WTC11 (cell line): Measurements from ENCODE around the gene MAP3K21. TPM values are rescaled to one million over a fixed set of nuclear protein-coding genes. Genes with fewer than 3 reads are reported as not detected.

Experiments used
- ATAC-seq: fragments of 200-7000 bp; cut with Tn5 transposase; 2 replicates; pipeline ENCODE4 v1.10.0; 2021; ENCODE audit warnings: mild to moderate bottlenecking, moderate library complexity
- Bru-seq: library from RNA; stranded (reverse); fragments of 400-500 nt; gene quantifications from one replicate; lab custom pipeline; 2021; lab: Mats Ljungman, UMichigan
- CTCF ChIA-PET: fragments of 300-600 bp; sonication (Branson Sonifier 250); formaldehyde crosslinking; loops from one replicate; lab custom pipeline; 2021; ENCODE audit warnings: antibody characterized with exemption; lab: Charles Lee
- POLR2A ChIA-PET: fragments of 350-600 bp; sonication (Branson Sonifier 250); formaldehyde crosslinking; loops from one replicate; lab custom pipeline; 2021; ENCODE audit warnings: antibody characterized with exemption; lab: Charles Lee
- DNase-seq: peaks from one replicate; pipeline ENCODE4 v3.0.0; 2021; ENCODE audit warnings: low spot score
- H3K27ac Mint-ChIP-seq: 2 replicates; pipeline ENCODE4 v1.8.0; 2021; ENCODE audit warnings: mixed read lengths
- H3K27me3 Mint-ChIP-seq: 2 replicates; pipeline ENCODE4 v1.8.0; 2021; ENCODE audit warnings: low read depth, mild to moderate bottlenecking, moderate library complexity, mixed read lengths
- H3K36me3 Mint-ChIP-seq: 2 replicates; pipeline ENCODE4 v1.8.0; 2021; ENCODE audit warnings: mixed read lengths
- H3K4me1 Mint-ChIP-seq: 2 replicates; pipeline ENCODE4 v1.8.0; 2022; ENCODE audit warnings: mixed read lengths
- H3K4me3 Mint-ChIP-seq: 2 replicates; pipeline ENCODE4 v1.8.0; 2021; ENCODE audit warnings: mild to moderate bottlenecking, moderate library complexity, mixed read lengths
- H3K9me3 Mint-ChIP-seq: 2 replicates; pipeline ENCODE4 v1.8.0; 2021; ENCODE audit warnings: mixed read lengths
- ETV6 ChIP-seq: sonication (generic); formaldehyde crosslinking; IDR thresholded peaks from 2 replicates; pipeline ENCODE4 v1.8.1; 2022; ENCODE audit warnings: mild to moderate bottlenecking, missing genetic modification reagents
- FOXP4 ChIP-seq: sonication (generic); formaldehyde crosslinking; IDR thresholded peaks from 2 replicates; pipeline ENCODE4 v1.8.0; 2022; ENCODE audit warnings: mild to moderate bottlenecking, missing genetic modification reagents
- HMGA2 ChIP-seq: fragments of 250-450 bp; sonication (Bioruptor Pico); IDR thresholded peaks from 2 replicates; pipeline ENCODE4 v1.4.0; 2021; ENCODE audit warnings: mild to moderate bottlenecking, moderate library complexity
- JUN ChIP-seq: sonication (generic); formaldehyde crosslinking; IDR thresholded peaks from 2 replicates; pipeline ENCODE4 v1.8.0; 2023; ENCODE audit warnings: mild to moderate bottlenecking, missing genetic modification reagents
- MAX ChIP-seq: sonication (generic); formaldehyde crosslinking; IDR thresholded peaks from 2 replicates; pipeline ENCODE4 v1.8.0; 2022; ENCODE audit warnings: mild to moderate bottlenecking, missing genetic modification reagents
- MXD4 ChIP-seq: fragments of 250-450 bp; sonication (Bioruptor Pico); IDR thresholded peaks from 2 replicates; pipeline ENCODE4 v1.8.0; 2021; ENCODE audit warnings: mild to moderate bottlenecking, moderate library complexity, borderline replicate concordance
- NFE2L1 ChIP-seq: sonication (generic); formaldehyde crosslinking; IDR thresholded peaks from 2 replicates; pipeline ENCODE4 v1.8.1; 2023; ENCODE audit warnings: missing genetic modification reagents
- NR1H2 ChIP-seq: sonication (generic); formaldehyde crosslinking; IDR thresholded peaks from 2 replicates; pipeline ENCODE4 v1.9.0; 2021; ENCODE audit warnings: mild to moderate bottlenecking, moderate library complexity, missing genetic modification reagents
- NR2C2 ChIP-seq: sonication (generic); formaldehyde crosslinking; IDR thresholded peaks from 2 replicates; pipeline ENCODE4 v1.8.0; 2022; ENCODE audit warnings: mild to moderate bottlenecking, missing genetic modification reagents
- RELA ChIP-seq: sonication (generic); formaldehyde crosslinking; IDR thresholded peaks from 2 replicates; pipeline ENCODE4 v1.8.1; 2022; ENCODE audit warnings: missing genetic modification reagents, mild to moderate bottlenecking, borderline replicate concordance
- SP1 ChIP-seq: sonication (generic); formaldehyde crosslinking; conservative IDR thresholded peaks from 2 replicates; pipeline ENCODE4 v1.8.1; 2022; ENCODE audit warnings: missing genetic modification reagents
- TEAD1 ChIP-seq: sonication (generic); formaldehyde crosslinking; IDR thresholded peaks from 2 replicates; pipeline ENCODE4 v1.8.0; 2022; ENCODE audit warnings: mild to moderate bottlenecking, missing genetic modification reagents
- ZBTB43 ChIP-seq: sonication (generic); formaldehyde crosslinking; IDR thresholded peaks from 2 replicates; pipeline ENCODE4 v1.8.1; 2023; ENCODE audit warnings: mild to moderate bottlenecking, missing genetic modification reagents
- ZNF138 ChIP-seq: sonication (generic); formaldehyde crosslinking; conservative IDR thresholded peaks from 2 replicates; pipeline ENCODE4 v1.8.1; 2022; ENCODE audit warnings: mild to moderate bottlenecking, moderate library complexity, missing genetic modification reagents
- ZNF232 ChIP-seq: sonication (generic); formaldehyde crosslinking; IDR thresholded peaks from 2 replicates; pipeline ENCODE4 v1.8.0; 2022; ENCODE audit warnings: mild to moderate bottlenecking, missing genetic modification reagents
- ZNF416 ChIP-seq: fragments of 250-450 bp; sonication (Bioruptor Pico); IDR thresholded peaks from 2 replicates; pipeline ENCODE4 v1.9.0; 2021; ENCODE audit warnings: mild to moderate bottlenecking, inconsistent platforms
- ZNF423 ChIP-seq: fragments of 250-450 bp; sonication (Bioruptor Pico); IDR thresholded peaks from 2 replicates; pipeline ENCODE4 v2.1.2; 2022; ENCODE audit warnings: mild to moderate bottlenecking, moderate library complexity
- ZNF425 ChIP-seq: fragments of 250-450 bp; sonication (Bioruptor Pico); conservative IDR thresholded peaks from 2 replicates; pipeline ENCODE4 v1.9.0; 2021; ENCODE audit warnings: mild to moderate bottlenecking
- long read RNA-seq, 3 experiments: library from RNA in 1 of 3; library from capped mRNA in 1 of 3; library from polyadenylated mRNA in 1 of 3; unstranded in 2 of 3; stranded (forward) in 1 of 3; transcript quantifications; one replicate each; pipeline ENCODE4 v2.0.0, GENCODE V29; 2021
- total RNA-seq: library from RNA; stranded (reverse); gene quantifications from 3 replicates; pipeline ENCODE4 v1.2.3, GENCODE V29; 2021
- TF ChIP-seq, protein P1 (sequence below): fragments of 250-450 bp; sonication (Bioruptor Pico); IDR thresholded peaks from 2 replicates; pipeline ENCODE4 v2.1.2; 2022; ENCODE audit warnings: mild to moderate bottlenecking, moderate library complexity

MAP3K21 gene
- total RNA-seq (21.1 to 24.0 TPM (median 23.0 TPM) in 3 replicates), Bru-seq, nascent RNA (percentile 84 among the genes with signal in this experiment)
- long read RNA-seq, experiment 1, full-length matches to known transcripts, result 70 of 105 reads
- long read RNA-seq, experiment 1, partial matches to known transcripts, result 14 of 105 reads
- long read RNA-seq, experiment 1, other reads (novel, unspliced or antisense), result 21 of 105 reads
- long read RNA-seq, experiment 2, full-length matches to known transcripts, result 6 of 29 reads
- long read RNA-seq, experiment 2, partial matches to known transcripts, result 21 of 29 reads
- long read RNA-seq, experiment 2, other reads (novel, unspliced or antisense), result 2 of 29 reads
- long read RNA-seq, experiment 3, result 0 reads

- H3K4me3 Mint-ChIP-seq, result peak within 1 kb of the TSS; percentile 78
- H3K27ac Mint-ChIP-seq, result no peak within 1 kb of the TSS
- 0 out of 2 replicates have a peak, but pooled peaks cover 3% of the 10 kb centered on the region for H3K36me3 Mint-ChIP-seq
- CTCF ChIA-PET, result interaction anchor here (0.6 kb wide), 1 partner anchor 92 kb away, joined by 5 read pairs; no protein-coding TSS in a partner anchor
- ATAC-seq (peak; percentile 43), DNase-seq (no peak)
- TF ChIP-seq MXD4 (CRISPR knock-in tag) (no peak), TEAD1 (CRISPR knock-in tag) (0 out of 2 replicates have a peak, but pooled peaks have one; percentile 33), NR2C2 (0 out of 2 replicates have a peak, but pooled peaks have one; percentile 8), JUN (CRISPR knock-in tag) (0 out of 2 replicates have a peak, but pooled peaks have one; percentile 2), SP1 (CRISPR knock-in tag) (peak; percentile 45; the same call in 1 of the 2 replicates), NR1H2 (CRISPR knock-in tag) (no peak), MAX (0 out of 2 replicates have a peak, but pooled peaks have one; percentile 7)
- POLR2A ChIA-PET, result interaction anchor here (1.4 to 1.7 kb wide), 2 partner anchors 13 to 33 kb away, joined by 5 to 6 read pairs; no protein-coding TSS in a partner anchor
- H3K27me3 Mint-ChIP-seq, result peaks cover 26% of the 10 kb centered on the region
- H3K4me1 Mint-ChIP-seq, result peaks cover 36% of the 10 kb centered on the region
- H3K9me3 Mint-ChIP-seq, result peaks cover 4% of the 10 kb centered on the region
These were observed at the start of gene MAP3K21 for GRCh38 chr1:233327651-233328141. MAP3K21 (plus strand) TSS chr1:233327724; CDS start chr1:233328029, 305 bp downstream.

GRCh38 chr1:233278631-233279030 lies 48.9 kb upstream of the MAP3K21 start:
- H3K27ac Mint-ChIP-seq, result no peak overlapping the region

DNA sequence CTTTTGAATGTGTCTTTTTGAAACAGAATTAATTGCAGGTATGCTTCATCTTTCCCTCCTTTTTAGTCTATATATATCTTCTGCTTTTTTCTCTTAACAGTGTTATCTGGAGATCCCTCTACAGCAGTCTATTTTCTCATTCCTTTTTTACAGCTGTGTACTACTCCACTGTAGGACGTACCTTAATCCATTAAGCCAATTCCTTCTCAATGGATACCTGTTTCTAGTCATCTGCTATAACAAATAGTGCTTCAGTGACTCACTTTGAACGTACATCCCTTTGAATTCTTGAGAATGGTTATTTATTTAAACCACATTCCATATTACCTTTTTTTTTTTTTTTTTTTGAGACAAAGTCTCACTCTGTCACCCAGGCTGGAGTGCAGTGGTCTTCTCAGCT lies 47.6 kb upstream of the MAP3K21 start:
- Mint-ChIP-seq H3K4me3 (no peak overlapping the region), H3K36me3 (peaks cover 21% of the 10 kb centered on the region), H3K27ac (no peak overlapping the region), H3K4me1 (peaks cover 53% of the 10 kb centered on the region), H3K9me3 (peaks cover 4% of the 10 kb centered on the region; the same call in 1 of the 2 replicates), H3K27me3 (no peaks in the 10 kb centered on the region)
- DNase-seq (no peak), ATAC-seq (no peak)
- POLR2A ChIA-PET, result interaction anchor here (0.7 kb wide), 1 partner anchor 16 kb away, joined by 4 read pairs; no protein-coding TSS in a partner anchor
- CTCF ChIA-PET, result no interaction called here
- TF ChIP-seq ZNF232 (CRISPR knock-in tag) (no peak), ZBTB43 (CRISPR knock-in tag) (no peak), FOXP4 (CRISPR knock-in tag) (no peak)

More at GRCh38 chr1:233278631-233279030, 48.9 kb upstream of the MAP3K21 start:
- CTCF ChIA-PET, result interaction anchor here (0.6 kb wide), 1 partner anchor 1640 kb away, joined by 3 read pairs; no protein-coding TSS in a partner anchor
- Mint-ChIP-seq H3K27me3 (no peaks in the 10 kb centered on the region), H3K4me1 (peaks cover 57% of the 10 kb centered on the region), H3K9me3 (peaks cover 4% of the 10 kb centered on the region; the same call in 1 of the 2 replicates), H3K4me3 (no peak overlapping the region), H3K36me3 (peaks cover 19% of the 10 kb centered on the region)
- no peak for DNase-seq
- no peak for TF ChIP-seq NFE2L1 (CRISPR knock-in tag)
- no peak for TF ChIP-seq RELA (CRISPR knock-in tag)
- no peak for TF ChIP-seq ZNF425 (CRISPR knock-in tag)
- no peak for TF ChIP-seq ZNF423
- TF ChIP-seq, protein P1, sequence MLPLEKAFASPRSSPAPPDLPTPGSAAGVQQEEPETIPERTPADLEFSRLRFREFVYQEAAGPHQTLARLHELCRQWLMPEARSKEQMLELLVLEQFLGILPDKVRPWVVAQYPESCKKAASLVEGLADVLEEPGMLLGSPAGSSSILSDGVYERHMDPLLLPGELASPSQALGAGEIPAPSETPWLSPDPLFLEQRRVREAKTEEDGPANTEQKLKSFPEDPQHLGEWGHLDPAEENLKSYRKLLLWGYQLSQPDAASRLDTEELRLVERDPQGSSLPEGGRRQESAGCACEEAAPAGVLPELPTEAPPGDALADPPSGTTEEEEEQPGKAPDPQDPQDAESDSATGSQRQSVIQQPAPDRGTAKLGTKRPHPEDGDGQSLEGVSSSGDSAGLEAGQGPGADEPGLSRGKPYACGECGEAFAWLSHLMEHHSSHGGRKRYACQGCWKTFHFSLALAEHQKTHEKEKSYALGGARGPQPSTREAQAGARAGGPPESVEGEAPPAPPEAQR, result no peak
- TF ChIP-seq NR2C2, result no peak
- TF ChIP-seq HMGA2 (CRISPR knock-in tag), result no peak
- TF ChIP-seq ETV6, result no peak
- TF ChIP-seq ZNF416 (CRISPR knock-in tag), result no peak
- no peak for TF ChIP-seq ZNF138 (CRISPR knock-in tag)
- no peak for ATAC-seq
- POLR2A ChIA-PET, result no interaction called here
